Measurements from ENCODE around the gene DYNC1H1.
"Not testable (repeated sequence)": the region's sequence is repeated elsewhere in the genome, so short reads cannot be mapped to it uniquely, and the experiment has no call there.

DYNC1H1 gene

GRCh38 chr14:101965770-101966722 lies 1.7 kb downstream of the DYNC1H1 start:
- no peak for DNase-seq

- DNase-seq, result no peak
These were observed 2.4 kb downstream of the DYNC1H1 start for GRCh38 chr14:101966742-101967141.

GRCh38 chr14:101968186-101968585 lies 3.8 kb downstream of the DYNC1H1 start:
- DNase-seq, result no peak

GRCh38 chr14:101969481-101969880 lies 5.1 kb downstream of the DYNC1H1 start:
- no peak for DNase-seq

- DNase-seq, result no peak
These were observed 6.5 kb downstream of the DYNC1H1 start for GRCh38 chr14:101970830-101971400.

- DNase-seq, result not testable (repeated sequence)
These were observed 7.1 kb downstream of the DYNC1H1 start for GRCh38 chr14:101971458-101971857.

GRCh38 chr14:101972126-101972866 lies 7.9 kb downstream of the DYNC1H1 start:
- DNase-seq, result no peak

- no peak for DNase-seq
These were observed 9.0 kb downstream of the DYNC1H1 start for GRCh38 chr14:101973356-101973755.

GRCh38 chr14:101975231-101975630 lies 10.9 kb downstream of the DYNC1H1 start:
- DNase-seq, result no peak

GRCh38 chr14:101977311-101978071 lies 13.1 kb downstream of the DYNC1H1 start:
- DNase-seq, result no peak

- no peak for DNase-seq
These were observed 15.3 kb downstream of the DYNC1H1 start for GRCh38 chr14:101979666-101980065.

- no peak for DNase-seq
These were observed 15.9 kb downstream of the DYNC1H1 start for GRCh38 chr14:101980251-101980650.

- no peak for DNase-seq
These were observed 16.3 kb downstream of the DYNC1H1 start for GRCh38 chr14:101980700-101981099.

GRCh38 chr14:101982621-101983020 lies 18.2 kb downstream of the DYNC1H1 start:
- DNase-seq, result no peak

GRCh38 chr14:101984831-101985230 lies 20.5 kb downstream of the DYNC1H1 start:
- not testable (repeated sequence) for DNase-seq

GRCh38 chr14:101985957-101986356 lies 21.6 kb downstream of the DYNC1H1 start:
- DNase-seq, result no peak

GRCh38 chr14:101986953-101987352 lies 22.6 kb downstream of the DYNC1H1 start:
- no peak for DNase-seq

- DNase-seq, result no peak
These were observed 24.0 kb downstream of the DYNC1H1 start for GRCh38 chr14:101988377-101988776.

- DNase-seq, result no peak
These were observed 27.0 kb downstream of the DYNC1H1 start for GRCh38 chr14:101991352-101991751.

GRCh38 chr14:101992708-101993107 lies 28.3 kb downstream of the DYNC1H1 start:
- no peak for DNase-seq

- DNase-seq, result no peak
These were observed 33.3 kb downstream of the DYNC1H1 start for GRCh38 chr14:101997429-101998336.

GRCh38 chr14:102000902-102001301 lies 36.5 kb downstream of the DYNC1H1 start:
- DNase-seq, result no peak

Measured in CD4-positive, alpha-beta T cell treated with Interleukin-12 subunit alpha and Interleukin-12 subunit beta, for 1 hour (primary cell).